GM21367 (cell line): Measurements from ENCODE around the gene SEC61B.
A peak's percentile ranks its signal among the peaks of the same experiment; 100 is the strongest.
"Not testable (repeated sequence)": the region's sequence is repeated elsewhere in the genome, so short reads cannot be mapped to it uniquely, and the experiment has no call there.

ENCODE experiments used
- ATAC-seq: cut with Tn5 transposase; IDR thresholded peaks from one replicate; pipeline ENCODE4 v1.9.1; 2021; ENCODE audit not compliant: unreplicated experiment

The SEC61B gene

DNA sequence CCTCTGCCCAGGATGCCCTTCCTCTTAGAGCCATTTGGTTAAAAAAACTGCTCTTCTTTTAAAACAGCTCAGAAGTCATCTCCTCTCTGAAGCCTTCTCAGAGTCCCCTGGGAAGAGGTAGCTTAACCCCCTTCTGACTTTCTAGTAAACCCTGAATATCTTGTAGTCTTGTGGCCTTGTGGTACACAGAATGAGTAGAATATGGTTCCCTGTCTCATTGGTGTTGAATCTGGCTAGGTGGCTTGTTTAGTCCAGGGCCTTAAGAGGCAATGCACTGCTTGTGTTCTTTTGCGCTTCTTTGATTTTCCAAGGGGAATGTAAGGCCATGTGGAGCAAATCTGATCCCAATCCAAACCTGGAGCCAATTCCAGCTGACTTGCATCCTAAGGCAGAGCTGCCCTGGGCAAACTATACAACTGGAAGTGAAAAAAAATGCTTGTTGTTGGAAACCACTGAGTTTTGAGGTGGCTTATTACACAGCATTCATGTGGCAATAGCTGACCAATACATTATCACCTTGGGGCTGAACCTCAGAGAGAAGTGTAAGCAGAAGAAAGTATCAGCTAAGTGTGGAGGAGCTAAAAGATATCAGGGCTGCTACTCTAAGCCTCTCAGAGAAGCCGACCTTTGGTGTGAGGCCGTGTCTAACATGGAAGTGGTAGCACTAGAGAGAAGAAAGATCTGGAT is 31.3 kb upstream of the SEC61B start:
- no peak for ATAC-seq

- no peak for ATAC-seq
These were observed 29.2 kb upstream of the SEC61B start for GRCh38 chr9:99192786-99193465.

DNA sequence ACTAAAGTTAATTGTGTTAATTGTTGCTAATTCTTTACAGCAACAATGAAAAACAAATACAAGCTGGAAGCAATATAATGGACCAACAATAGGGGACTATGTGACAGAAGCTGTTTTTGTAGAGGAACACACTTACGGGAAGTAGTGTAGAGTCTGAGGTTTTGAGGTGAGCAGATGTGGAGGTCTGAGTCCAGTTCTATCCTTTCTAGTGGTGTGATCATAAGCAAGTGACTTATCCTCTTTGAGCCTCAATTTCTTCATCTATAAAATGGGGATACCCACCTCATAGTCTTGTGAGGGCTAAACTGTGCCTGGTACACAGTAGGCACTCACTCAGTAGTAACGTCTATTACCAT is 28.6 kb upstream of the SEC61B start:
- no peak for ATAC-seq

GRCh38 chr9:99196484-99196883 is 25.6 kb upstream of the SEC61B start:
- not testable (repeated sequence) for ATAC-seq

DNA sequence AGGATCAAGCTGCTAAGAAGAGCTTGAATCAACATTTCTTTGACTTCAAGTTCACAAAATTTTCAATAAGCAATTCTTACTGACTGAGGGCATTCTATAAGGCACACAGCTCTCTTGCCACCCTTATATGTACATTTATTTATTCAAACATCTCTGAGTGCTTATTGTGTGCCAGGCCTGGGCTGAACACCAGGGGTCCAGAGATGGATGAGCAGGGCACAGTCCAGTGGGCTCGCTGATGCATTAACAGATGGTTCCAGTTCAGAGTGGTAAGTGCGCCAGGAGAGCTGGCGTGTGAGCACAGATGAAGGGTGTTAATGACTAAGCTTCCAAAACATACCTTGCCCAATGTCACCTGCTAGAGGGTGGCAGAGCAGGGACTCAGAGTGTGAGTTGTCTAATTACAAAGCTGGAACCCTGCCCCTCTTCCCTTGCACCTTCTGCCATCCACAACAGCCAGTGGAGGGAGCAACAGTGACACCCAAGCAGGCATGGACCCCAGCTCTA is 24.9 kb upstream of the SEC61B start:
- no peak for ATAC-seq

DNA sequence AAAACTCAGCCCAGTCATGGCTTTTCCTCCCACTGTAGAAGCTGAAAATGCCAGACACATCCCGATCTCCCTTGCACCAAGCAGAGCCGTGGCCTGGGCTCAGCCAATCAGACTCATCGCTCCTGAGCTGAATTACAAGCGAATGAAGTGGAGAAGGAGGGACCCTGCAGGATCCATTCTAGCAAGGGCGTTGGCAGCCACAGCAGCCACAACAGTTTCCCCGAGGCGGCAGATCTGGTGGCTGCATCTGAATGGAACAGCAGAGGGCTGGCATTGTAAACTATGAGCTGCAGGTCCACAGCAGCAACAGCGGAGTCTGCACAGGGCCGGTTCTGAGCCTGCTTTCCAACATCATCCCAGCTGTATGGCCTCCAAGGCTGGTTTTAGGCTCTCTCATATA is 24.1 kb upstream of the SEC61B start:
- no peak for ATAC-seq

- no peak for ATAC-seq
These were observed 22.0 kb upstream of the SEC61B start for GRCh38 chr9:99199938-99200539.

DNA sequence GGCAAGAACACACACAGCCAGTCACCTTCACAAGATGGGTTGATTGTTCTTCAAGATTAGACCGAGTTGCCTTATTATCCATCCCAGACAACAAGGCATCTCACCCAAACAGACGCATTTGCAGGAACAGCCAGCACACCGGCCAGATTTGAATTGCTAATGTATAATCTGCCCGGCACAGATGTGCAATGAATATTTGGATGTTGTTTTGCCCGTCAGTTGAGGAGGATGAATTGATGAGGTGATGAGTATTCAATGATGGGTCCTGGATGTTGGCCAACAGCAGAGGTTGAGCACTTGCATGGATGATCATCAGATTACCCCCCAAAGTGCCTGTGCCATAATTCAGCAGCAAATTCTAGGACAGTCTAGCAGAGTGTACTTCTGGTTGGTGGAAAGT is 20.5 kb upstream of the SEC61B start:
- ATAC-seq: no peak

- no peak for ATAC-seq
These were observed 11.5 kb upstream of the SEC61B start for GRCh38 chr9:99210572-99210971.

DNA sequence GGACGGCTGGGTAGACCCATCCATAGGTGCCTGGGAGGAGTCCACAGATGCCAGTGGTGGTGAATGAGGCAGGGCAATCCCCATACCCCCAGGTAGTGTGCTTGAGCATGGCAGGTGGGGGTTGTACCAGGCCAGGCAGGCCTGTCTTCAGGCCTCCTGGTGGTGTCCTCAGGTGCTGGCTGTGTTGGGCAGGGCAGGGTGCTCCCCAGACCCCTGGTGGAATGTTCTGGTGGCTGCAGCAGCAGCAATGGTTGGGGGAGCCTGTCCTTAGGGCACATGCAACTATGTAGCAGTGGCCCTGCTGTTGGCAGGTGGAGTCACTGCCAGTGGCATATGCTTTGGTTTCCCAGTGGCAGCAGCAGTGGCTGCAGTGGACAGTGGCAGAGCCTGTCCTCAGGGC is 10.3 kb upstream of the SEC61B start:
- ATAC-seq: no peak

DNA sequence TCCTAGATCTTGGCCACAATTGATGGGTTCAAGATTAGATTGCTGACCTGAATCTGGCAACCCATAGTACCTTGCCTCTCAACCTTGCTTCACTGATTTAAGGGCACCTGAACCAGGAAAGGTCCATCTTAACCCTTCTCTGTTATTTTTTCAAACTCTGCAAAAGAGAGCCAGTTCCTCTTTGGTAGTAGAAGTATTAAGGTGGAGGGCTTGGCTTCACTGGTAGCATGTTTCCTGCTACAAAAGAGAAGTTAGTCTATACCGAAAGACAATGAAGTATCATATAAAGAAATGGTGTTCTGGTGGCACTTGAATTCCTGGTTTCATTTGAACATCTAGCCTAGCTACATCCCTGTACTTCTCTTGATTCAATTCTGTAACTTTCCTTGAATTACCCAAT is 8.9 kb upstream of the SEC61B start:
- no peak for ATAC-seq

GRCh38 chr9:99216073-99216472 is 6.0 kb upstream of the SEC61B start:
- ATAC-seq: no peak

GRCh38 chr9:99220011-99220410 is 2.1 kb upstream of the SEC61B start:
- ATAC-seq: no peak

- ATAC-seq: peak; percentile 25
These were observed 839 bp upstream of the SEC61B start for GRCh38 chr9:99221266-99221620.

DNA sequence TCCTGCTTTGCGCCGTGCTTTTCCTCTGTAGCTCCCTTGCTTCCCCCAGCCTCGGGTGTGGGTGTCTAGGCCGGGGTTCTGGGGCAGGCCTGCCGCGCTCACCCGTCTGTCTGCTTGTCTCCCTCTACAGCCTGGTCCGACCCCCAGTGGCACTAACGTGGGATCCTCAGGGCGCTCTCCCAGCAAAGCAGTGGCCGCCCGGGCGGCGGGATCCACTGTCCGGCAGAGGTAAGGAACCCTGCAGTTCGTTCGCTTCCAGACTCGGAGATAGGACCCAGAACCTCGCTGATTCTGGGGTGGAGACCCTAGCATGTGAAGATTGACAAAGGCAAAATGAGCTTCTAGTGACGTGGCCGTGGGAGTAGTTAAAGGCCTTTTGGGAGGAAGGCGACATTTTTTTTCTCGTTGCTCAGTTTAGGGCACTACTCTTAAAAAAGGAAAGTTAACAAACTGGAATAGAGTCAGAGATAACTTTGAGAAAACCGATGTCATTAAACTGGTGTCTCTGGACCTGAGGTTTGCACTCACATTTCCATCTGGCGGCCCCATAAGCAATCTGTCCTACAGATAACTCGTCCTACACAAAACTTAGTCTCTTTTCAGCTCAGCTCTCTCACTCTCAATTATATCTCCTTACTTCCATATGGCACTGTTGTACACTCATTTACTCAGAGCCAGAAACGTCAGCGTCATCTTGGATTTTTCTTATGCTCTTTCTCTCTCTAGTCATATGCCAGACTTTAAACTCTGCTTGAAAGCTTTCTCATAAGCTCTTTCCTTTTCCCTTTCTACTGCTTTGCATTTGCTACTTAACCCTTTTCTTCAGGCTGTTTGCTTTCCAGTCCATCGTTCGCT is 561 bp downstream of the SEC61B start:
- peak; percentile 14 for ATAC-seq

DNA sequence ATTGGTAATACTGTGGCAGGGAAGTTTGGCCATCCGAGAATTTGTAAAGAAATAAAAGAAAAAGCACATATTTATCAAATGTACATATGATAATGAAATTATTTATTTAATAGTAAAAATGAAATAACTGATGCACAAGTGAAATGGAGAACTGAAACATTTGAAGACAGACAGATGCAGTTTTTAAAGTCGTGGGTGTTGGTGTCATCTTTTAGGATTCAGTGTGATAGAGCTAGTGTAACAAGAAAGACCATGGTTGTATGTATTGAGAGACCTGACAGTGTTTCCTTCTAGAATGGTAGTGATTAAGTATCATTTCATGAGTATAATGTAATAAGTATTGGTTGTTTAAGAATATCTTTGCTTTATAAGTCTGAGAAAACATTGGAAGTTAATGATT is 2.4 kb downstream of the SEC61B start:
- ATAC-seq: no peak

DNA sequence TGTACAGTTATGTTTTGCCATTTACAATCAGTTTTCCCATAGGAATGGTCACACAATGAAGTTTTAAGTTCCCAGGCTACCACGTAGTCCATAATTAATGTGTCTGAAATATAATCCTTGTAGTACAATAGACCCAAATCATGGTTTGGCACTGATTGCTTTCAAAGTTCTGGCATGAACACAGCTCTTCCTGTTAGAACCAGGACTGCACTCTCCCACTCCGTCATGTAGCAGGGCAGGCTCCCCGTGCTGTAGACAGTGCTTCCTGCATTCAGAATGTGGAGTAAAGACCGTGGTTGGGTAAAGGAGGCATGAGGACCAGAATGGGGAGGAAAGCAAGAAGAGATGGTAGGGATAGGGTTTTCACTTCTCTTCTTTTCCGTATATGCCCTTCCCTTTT is 4.0 kb downstream of the SEC61B start:
- ATAC-seq: no peak

- ATAC-seq: no peak
These were observed 8.1 kb downstream of the SEC61B start for GRCh38 chr9:99230206-99230605.

- ATAC-seq: no peak
These were observed 9.6 kb downstream of the SEC61B start for GRCh38 chr9:99231711-99232110.

DNA sequence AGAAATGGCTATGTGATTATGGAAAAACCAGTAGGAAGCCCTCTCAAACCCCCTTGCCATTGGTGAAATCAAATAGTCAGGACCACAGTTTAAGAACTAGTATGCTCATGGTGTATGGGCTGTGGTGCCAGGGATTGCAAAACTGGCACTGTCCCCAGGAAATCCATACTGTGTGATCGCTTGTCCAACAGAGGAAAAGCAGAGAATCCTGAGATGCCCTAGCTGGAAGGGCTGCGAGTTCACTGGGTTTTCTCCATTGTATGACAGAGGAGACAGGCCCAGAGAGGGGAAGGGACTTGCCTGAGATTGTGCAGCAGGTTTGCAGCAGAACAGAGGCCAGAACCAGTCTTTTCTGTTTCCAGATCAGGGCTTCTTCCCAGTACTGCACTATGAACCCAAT is 12.5 kb downstream of the SEC61B start:
- ATAC-seq: no peak

DNA sequence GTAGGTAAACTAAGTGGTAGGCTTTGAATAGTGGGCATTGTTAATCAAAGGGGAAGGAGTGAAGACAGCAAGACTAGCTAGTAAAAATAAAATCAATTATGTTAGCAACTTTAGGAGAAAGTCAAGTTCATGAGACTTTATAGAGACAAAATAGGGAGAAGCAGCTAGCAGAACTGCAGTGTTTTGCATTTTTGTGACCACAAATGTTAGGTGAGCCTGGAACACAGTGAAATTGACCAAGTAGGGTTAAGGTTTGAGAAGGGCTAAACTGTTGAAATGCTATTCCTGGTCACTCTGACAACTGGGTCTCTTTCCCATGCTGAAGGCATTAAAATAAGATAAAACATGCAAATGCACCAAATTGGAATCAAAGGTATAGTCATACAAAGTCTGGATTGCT is 13.0 kb downstream of the SEC61B start:
- no peak for ATAC-seq
